ENCODE measurements around the gene IBSP.

IBSP gene

GRCh38 chr4:87799301-87800113 lies at the start of gene IBSP:
IBSP (plus strand) TSS chr4:87799554; CDS start chr4:87802362, 2,808 bp downstream.
- no peak within 1 kb of the TSS for H3K4me3 ChIP-seq (ENCODE audit: low read depth, low read length)
- DNase-seq (ENCODE audit: low read depth), result no peak
- no peak for TF ChIP-seq CTCF (conservative IDR thresholded peaks at IDR 0.05; ENCODE audit: low read depth, low read length)

- no peak for TF ChIP-seq CTCF (conservative IDR thresholded peaks at IDR 0.05; ENCODE audit: low read depth, low read length)
- no peak overlapping the region for H3K4me3 ChIP-seq (ENCODE audit: low read depth, low read length)
- DNase-seq (ENCODE audit: low read depth), result peak; percentile 3
Measured at GRCh38 chr4:87749883-87750282, 49.5 kb upstream of the IBSP start.

- TF ChIP-seq CTCF (conservative IDR thresholded peaks at IDR 0.05; ENCODE audit: low read depth, low read length), result no peak
- peak; percentile 6 for DNase-seq (ENCODE audit: low read depth)
- no peak overlapping the region for H3K4me3 ChIP-seq (ENCODE audit: low read depth, low read length)
Measured at GRCh38 chr4:87758270-87758669, 41.1 kb upstream of the IBSP start.

- DNase-seq (ENCODE audit: low read depth), result no peak
- no peak for TF ChIP-seq CTCF (conservative IDR thresholded peaks at IDR 0.05; ENCODE audit: low read depth, low read length)
- H3K4me3 ChIP-seq (ENCODE audit: low read depth, low read length), result no peak overlapping the region
Measured at GRCh38 chr4:87762311-87762710, 37.0 kb upstream of the IBSP start.

- DNase-seq (ENCODE audit: low read depth), result no peak
- TF ChIP-seq CTCF (conservative IDR thresholded peaks at IDR 0.05; ENCODE audit: low read depth, low read length), result no peak
- no peak overlapping the region for H3K4me3 ChIP-seq (ENCODE audit: low read depth, low read length)
Measured at GRCh38 chr4:87781569-87781968, 17.8 kb upstream of the IBSP start.

GRCh38 chr4:87783781-87784180 lies 15.6 kb upstream of the IBSP start:
- TF ChIP-seq CTCF (conservative IDR thresholded peaks at IDR 0.05; ENCODE audit: low read depth, low read length), result no peak
- H3K4me3 ChIP-seq (ENCODE audit: low read depth, low read length), result no peak overlapping the region
- DNase-seq (ENCODE audit: low read depth), result no peak

All from choroid plexus epithelial cell (primary cell).